Endodermal cell (in vitro differentiated cells): ENCODE data around the gene GPR160. TPM values are rescaled to one million over a fixed set of nuclear protein-coding genes. Genes with fewer than 3 reads are reported as not detected.
"Not testable (repeated sequence)": the region's sequence is repeated elsewhere in the genome, so short reads cannot be mapped to it uniquely, and the experiment has no call there.

Source experiments
- DNase-seq: peaks from one replicate; pipeline ENCODE4 v3.0.0-alpha.2; 2017
- H3K27ac ChIP-seq: 2 replicates; pipeline ENCODE4 v1.5.1; 2013; ENCODE audit warnings: mild to moderate bottlenecking, low read depth, low read length, moderate library complexity
- H3K27me3 ChIP-seq: 2 replicates; pipeline ENCODE4 v1.6.1; 2013; ENCODE audit warnings: mild to moderate bottlenecking, low read length, moderate library complexity; ENCODE audit not compliant: insufficient read depth, control insufficient read depth, poor library complexity, severe bottlenecking
- H3K36me3 ChIP-seq: 2 replicates; pipeline ENCODE4 v1.7.0; 2013; ENCODE audit warnings: mild to moderate bottlenecking, low read length, moderate library complexity; ENCODE audit not compliant: control insufficient read depth, insufficient read depth
- H3K4me1 ChIP-seq: one replicate; pipeline ENCODE4 v1.7.0; 2013; ENCODE audit warnings: low read length; ENCODE audit not compliant: control insufficient read depth, insufficient read depth
- H3K4me3 ChIP-seq: 2 replicates; pipeline ENCODE4 v1.5.1; 2013; ENCODE audit warnings: mild to moderate bottlenecking, low read length, moderate library complexity
- H3K9ac ChIP-seq: 2 replicates; pipeline ENCODE4 v1.6.1; 2013; ENCODE audit warnings: mild to moderate bottlenecking, low read length, moderate library complexity; ENCODE audit not compliant: poor library complexity, severe bottlenecking; ENCODE audit errors: extremely low read depth
- H3K9me3 ChIP-seq: 2 replicates; pipeline ENCODE4 v1.6.1; 2013; ENCODE audit warnings: mild to moderate bottlenecking, low read length, moderate library complexity; ENCODE audit not compliant: control insufficient read depth
- H3K27ac Mint-ChIP-seq: 2 replicates; pipeline ENCODE4 v1.8.0; 2020; ENCODE audit warnings: mixed read lengths
- H3K27me3 Mint-ChIP-seq: 2 replicates; pipeline ENCODE4 v1.8.0; 2021; ENCODE audit warnings: mild to moderate bottlenecking, mixed read lengths; ENCODE audit not compliant: insufficient read depth
- H3K36me3 Mint-ChIP-seq: 2 replicates; pipeline ENCODE4 v1.8.0; 2020; ENCODE audit warnings: low read depth, mixed read lengths
- H3K4me1 Mint-ChIP-seq: 2 replicates; pipeline ENCODE4 v1.8.0; 2020; ENCODE audit warnings: mixed read lengths
- H3K4me3 Mint-ChIP-seq: 2 replicates; pipeline ENCODE4 v1.8.0; 2020; ENCODE audit warnings: mild to moderate bottlenecking, moderate library complexity, mixed read lengths
- H3K9me3 Mint-ChIP-seq: 2 replicates; pipeline ENCODE4 v1.8.0; 2020; ENCODE audit warnings: mild to moderate bottlenecking, mixed read lengths
- CTCF ChIP-seq: fragments of 200-600 bp; sonication (generic); conservative IDR thresholded peaks from 2 replicates; pipeline ENCODE4 v1.5.0; 2021; ENCODE audit warnings: antibody characterized with exemption, mild to moderate bottlenecking
- WGBS, 2 experiments: methylation state at CpG; one replicate each; pipeline versions ENCODE4 v1.1.5 to v1.1.7; 2013; ENCODE audit warnings: missing lambda C conversion rate in 2 of 2, mixed read lengths in 1 of 2; ENCODE audit not compliant: insufficient coverage in 1 of 2, insufficient read length in 1 of 2; 5-methylcytosine and 5-hydroxymethylcytosine counted together
- total RNA-seq, 2 donors: library from RNA; stranded (reverse); fragmentation: NEBNext Ultra II Directional in 1 of 2; extraction: Animal tissue kit (Norgen Biotek cat#: 25700) in 1 of 2; gene quantifications; 2 replicates in 1 of 2; 3 replicates in 1 of 2; pipeline ENCODE4 v1.2.1, GENCODE V29; 2021

The GPR160 gene
- total RNA-seq, 2 donors from 2014 or later = 6.9 to 8.6 TPM

DNA sequence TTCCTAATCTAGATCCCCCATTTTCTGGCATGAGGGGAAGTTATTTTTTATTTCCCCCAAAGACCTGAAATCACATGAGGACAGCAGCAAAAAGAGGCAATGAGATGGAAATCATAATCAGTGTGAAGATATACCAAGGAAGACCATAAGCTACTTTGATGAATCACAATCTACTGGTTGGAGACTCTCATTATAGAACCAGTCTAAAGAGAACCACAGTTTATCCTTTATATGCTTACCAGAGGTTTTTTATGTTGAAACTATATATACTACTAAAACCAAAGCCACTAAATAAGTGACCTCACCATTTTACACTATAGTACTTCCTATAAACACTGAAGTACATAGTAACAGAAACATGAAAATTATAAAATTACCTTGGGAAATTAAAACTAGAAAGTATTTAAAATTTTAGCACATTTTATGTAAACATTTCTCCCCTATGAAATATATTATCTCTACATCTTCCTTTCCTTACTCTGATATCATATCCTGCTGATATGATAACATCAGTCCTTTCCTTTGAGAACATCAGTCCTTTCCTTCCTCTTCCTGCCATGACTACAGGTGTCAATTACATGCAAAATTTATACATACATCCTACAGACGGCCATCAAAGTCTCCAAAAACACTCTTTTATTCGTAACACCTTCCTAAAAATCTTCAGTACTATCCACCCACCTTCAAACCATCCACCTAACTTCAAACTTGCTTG, 71.9 kb downstream of the GPR160 start:
- Histone ChIP-seq H3K27me3 (no peaks in the 10 kb centered on the region), H3K27ac (no peak overlapping the region), H3K9ac (no peak overlapping the region), H3K9me3 (no peaks in the 10 kb centered on the region), H3K4me3 (no peak overlapping the region), H3K4me1 (no peaks in the 10 kb centered on the region), H3K36me3 (peaks cover 32% of the 10 kb centered on the region)
- WGBS, 2 experiments = 93 to 94% methylated on average over 2 of the region's 2 CpGs
- Mint-ChIP-seq H3K36me3 (peaks cover 30% of the 10 kb centered on the region), H3K4me3 (no peak overlapping the region), H3K4me1 (no peaks in the 10 kb centered on the region), H3K27me3 (no peaks in the 10 kb centered on the region), H3K27ac (no peak overlapping the region), H3K9me3 (no peaks in the 10 kb centered on the region)
- DNase-seq = no peak
- no peak for TF ChIP-seq CTCF

DNA sequence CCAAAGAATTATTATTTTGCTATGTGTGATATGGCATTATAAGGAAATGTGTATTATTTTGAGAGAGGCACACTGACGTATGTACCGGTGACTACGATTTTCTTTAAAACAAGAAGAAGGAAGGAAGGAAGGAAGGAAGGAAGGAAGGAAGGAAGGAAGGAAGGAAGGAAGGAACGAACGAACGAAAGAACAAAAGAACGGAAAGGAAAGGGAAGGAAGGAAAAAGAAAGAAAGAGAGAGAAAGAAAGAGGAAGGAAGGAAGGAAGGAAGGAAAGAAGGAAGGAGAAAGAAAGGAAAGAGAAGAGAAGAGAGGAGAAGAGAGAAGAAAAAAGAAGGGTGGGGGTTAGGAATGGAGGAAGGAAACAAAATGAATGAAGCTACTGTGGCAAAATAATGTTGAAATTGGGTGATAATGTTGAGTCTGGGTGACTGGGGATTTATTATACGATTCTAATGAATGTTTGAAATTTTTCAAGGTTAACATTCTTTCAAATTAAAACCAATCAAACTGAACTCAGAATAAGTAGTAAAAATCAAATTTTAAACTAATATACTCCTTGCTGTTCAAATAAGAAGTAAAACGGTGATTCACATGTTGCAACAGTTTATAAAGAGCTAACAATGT, 73.5 kb downstream of the GPR160 start:
- H3K27me3 Mint-ChIP-seq = no peaks in the 10 kb centered on the region
- Histone ChIP-seq H3K27ac (no peak overlapping the region), H3K4me3 (no peak overlapping the region), H3K36me3 (peaks cover 33% of the 10 kb centered on the region), H3K4me1 (no peaks in the 10 kb centered on the region), H3K27me3 (no peaks in the 10 kb centered on the region), H3K9ac (no peak overlapping the region), H3K9me3 (no peaks in the 10 kb centered on the region)
- no peak overlapping the region for H3K27ac Mint-ChIP-seq
- 94 to 98% methylated on average over 8 to 9 of the region's 9 CpGs for WGBS, 2 experiments
- H3K36me3 Mint-ChIP-seq = peaks cover 32% of the 10 kb centered on the region
- H3K9me3 Mint-ChIP-seq = no peaks in the 10 kb centered on the region
- no peak for DNase-seq
- H3K4me1 Mint-ChIP-seq = no peaks in the 10 kb centered on the region
- no peak for TF ChIP-seq CTCF
- H3K4me3 Mint-ChIP-seq = no peak overlapping the region

GRCh38 chr3:170114165-170114564, 76.4 kb downstream of the GPR160 start:
- WGBS, 2 experiments = 80 to 90% methylated on average over 2 to 8 of the region's 8 CpGs
- H3K9me3 ChIP-seq, H3K27me3 Mint-ChIP-seq, H3K4me3 ChIP-seq, H3K4me3 Mint-ChIP-seq, DNase-seq, H3K4me1 Mint-ChIP-seq, H3K4me1 ChIP-seq, H3K27me3 ChIP-seq, H3K27ac Mint-ChIP-seq, H3K27ac ChIP-seq, H3K9ac ChIP-seq, H3K9me3 Mint-ChIP-seq: not testable (repeated sequence)
- peaks cover 42% of the 10 kb centered on the region for H3K36me3 Mint-ChIP-seq
- peaks cover 48% of the 10 kb centered on the region for H3K36me3 ChIP-seq
